OCI-LY7 (cell line): Measurements from ENCODE around the gene NPC2. TPM values are rescaled to one million over a fixed set of nuclear protein-coding genes. Genes with fewer than 3 reads are reported as not detected.

Experiments used
- BruUV-seq: library from RNA; stranded (reverse); fragments of 400-500 nt; replicated peaks from 2 replicates; lab custom pipeline; 2021; lab: Mats Ljungman, UMichigan
- CTCF ChIA-PET: fragments of 300-600 bp; sonication (Branson Sonifier 250); formaldehyde crosslinking; loops from one replicate; lab custom pipeline; 2022; ENCODE audit warnings: antibody characterized with exemption; ENCODE audit not compliant: unreplicated experiment; lab: Charles Lee
- POLR2A ChIA-PET: fragments of 300-600 bp; sonication (Branson Sonifier 250); formaldehyde crosslinking; loops from one replicate; lab custom pipeline; 2022; ENCODE audit warnings: antibody characterized with exemption; lab: Charles Lee
- DNase-seq: peaks from one replicate; pipeline ENCODE4 v3.0.0-alpha.2; 2015; ENCODE audit warnings: low spot score
- H2AFZ ChIP-seq: fragments of 200-600 bp; sonication (generic), shearing (Covaris generic); 2 replicates; pipeline ENCODE4 v1.6.1; 2014; ENCODE audit warnings: mild to moderate bottlenecking, antibody characterized with exemption, low read length, moderate library complexity
- H3K27ac ChIP-seq: fragments of 200-600 bp; sonication (generic); 2 replicates; pipeline ENCODE4 v1.5.1; 2014; ENCODE audit warnings: mixed run types, low read depth, mild to moderate bottlenecking, moderate library complexity, low read length, inconsistent platforms; ENCODE audit not compliant: poor library complexity, severe bottlenecking
- H3K36me3 ChIP-seq: fragments of 200-600 bp; sonication (generic); 2 replicates; pipeline ENCODE4 v1.6.1; 2014; ENCODE audit warnings: mild to moderate bottlenecking, antibody characterized with exemption, low read length, moderate library complexity, mixed read lengths; ENCODE audit not compliant: insufficient read depth
- H3K4me1 ChIP-seq: fragments of 200-600 bp; sonication (generic); 2 replicates; pipeline ENCODE4 v1.5.1; 2014; ENCODE audit warnings: mild to moderate bottlenecking, low read length; ENCODE audit not compliant: insufficient read depth, poor library complexity, severe bottlenecking
- H3K4me2 ChIP-seq: fragments of 200-600 bp; sonication (generic); 2 replicates; pipeline ENCODE4 v1.6.1; 2014; ENCODE audit warnings: mild to moderate bottlenecking, low read length
- H3K4me3 ChIP-seq: fragments of 200-600 bp; sonication (generic); 2 replicates; pipeline ENCODE4 v1.5.1; 2014; ENCODE audit warnings: mild to moderate bottlenecking, low read depth, low read length; ENCODE audit not compliant: poor library complexity, severe bottlenecking
- H3K79me2 ChIP-seq: fragments of 200-600 bp; sonication (generic); 2 replicates; pipeline ENCODE4 v1.6.1; 2016; ENCODE audit warnings: low read depth, mild to moderate bottlenecking, low read length, moderate library complexity, mixed read lengths; ENCODE audit not compliant: insufficient read depth
- H3K9me2 ChIP-seq: fragments of 200-600 bp; sonication (generic); 2 replicates; pipeline ENCODE4 v1.6.1; 2016; ENCODE audit warnings: mild to moderate bottlenecking, low read length, mixed read lengths; ENCODE audit not compliant: insufficient read depth
- H3K9me3 ChIP-seq: fragments of 200-600 bp; sonication (generic); 2 replicates; pipeline ENCODE4 v1.6.1; 2014; ENCODE audit warnings: mild to moderate bottlenecking, mixed run types, low read length, mixed read lengths
- H4K20me1 ChIP-seq: fragments of 200-600 bp; sonication (generic); 2 replicates; pipeline ENCODE4 v1.6.1; 2014; ENCODE audit warnings: mild to moderate bottlenecking, antibody characterized with exemption, low read length, moderate library complexity, mixed read lengths; ENCODE audit not compliant: insufficient read depth
- EZH2phosphoT487 ChIP-seq: fragments of 200-600 bp; sonication (generic); IDR thresholded peaks from 2 replicates; pipeline ENCODE4 v1.6.1; 2018; ENCODE audit warnings: low read depth, borderline replicate concordance, mild to moderate bottlenecking, mixed run types, antibody characterized with exemption, low read length, moderate library complexity, mixed read lengths
- intact Hi-C: fragments of 100-400 bp; cut with micrococcal nuclease; formaldehyde crosslinking; loops from one replicate; pipeline ENCODE4 v1.10.0; 2022; ENCODE audit not compliant: unreplicated experiment
- total RNA-seq, 2 experiments: library from RNA; depleted of rRNA in 1 of 2; stranded (reverse); fragments of >200 nt in 1 of 2; shearing (Covaris generic) in 1 of 2; gene quantifications; 2 replicates each; pipeline ENCODE4 v1.2.3, GENCODE V29; 2014 to 2022
- TF ChIP-seq, protein P1 (sequence below): fragments of 200-600 bp; sonication (generic); conservative IDR thresholded peaks from 2 replicates; pipeline ENCODE4 v1.5.1; 2014; ENCODE audit warnings: mild to moderate bottlenecking, antibody characterized with exemption, low read length, moderate library complexity, mixed read lengths

The NPC2 gene
- total RNA-seq, 2 experiments from 2014 or later: 37.8 to 80.8 TPM

DNA sequence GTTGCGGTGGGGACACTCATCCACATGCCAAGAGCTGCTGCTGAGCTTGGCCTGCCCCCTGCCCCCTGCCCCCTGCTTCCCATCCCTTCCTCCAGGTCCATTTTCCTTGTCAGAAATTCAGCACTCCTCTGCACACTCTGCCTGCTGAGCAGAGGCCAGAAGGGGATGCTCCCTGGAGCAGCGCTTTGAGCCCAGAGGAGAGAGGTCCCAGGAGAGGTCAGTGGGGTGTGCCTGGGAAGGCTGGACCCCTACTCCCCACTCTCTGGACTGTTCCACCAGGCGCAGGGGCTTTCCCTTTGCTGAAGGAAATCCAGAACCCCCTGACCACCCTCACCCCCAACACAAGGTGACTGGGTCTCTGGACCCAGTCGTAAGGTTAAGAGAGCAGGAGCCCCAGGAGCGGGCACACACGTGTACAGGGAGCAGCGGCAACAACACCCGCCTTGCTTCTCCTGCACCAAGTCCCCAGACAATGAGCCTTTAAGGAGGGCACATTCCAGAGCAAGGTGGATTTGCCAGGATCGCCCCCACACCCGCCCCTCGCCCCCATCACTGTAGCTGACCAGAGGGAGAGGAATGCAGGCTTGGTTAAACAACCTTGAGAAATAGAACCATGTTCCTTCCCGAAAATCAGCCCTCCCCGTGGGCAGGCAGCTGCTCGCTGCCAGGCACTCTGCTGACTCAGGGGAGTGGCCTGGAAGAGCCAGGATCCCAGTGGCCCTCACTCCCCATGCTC is 31.1 kb upstream of the NPC2 start:
- Histone ChIP-seq H3K4me3 (no peak overlapping the region), H3K27ac (no peak overlapping the region), H3K9me2 (no peaks in the 10 kb centered on the region), H3K4me2 (no peak overlapping the region), H3K4me1 (peaks cover 21% of the 10 kb centered on the region), H4K20me1 (no peaks in the 10 kb centered on the region), H3K36me3 (no peaks in the 10 kb centered on the region), H3K79me2 (no peaks in the 10 kb centered on the region), H3K9me3 (no peaks in the 10 kb centered on the region), H2AFZ (no peak overlapping the region)
- ChIA-PET CTCF (interaction anchor here (0.6 kb wide), 3 partner anchors 27 to 188 kb away, joined by 9 to 11 read pairs (median 9); no protein-coding TSS in a partner anchor), POLR2A (no interaction called here)
- BruUV-seq: no TSS peak
- intact Hi-C loops: no loop called here
- no peak for DNase-seq
- TF ChIP-seq, protein P1, sequence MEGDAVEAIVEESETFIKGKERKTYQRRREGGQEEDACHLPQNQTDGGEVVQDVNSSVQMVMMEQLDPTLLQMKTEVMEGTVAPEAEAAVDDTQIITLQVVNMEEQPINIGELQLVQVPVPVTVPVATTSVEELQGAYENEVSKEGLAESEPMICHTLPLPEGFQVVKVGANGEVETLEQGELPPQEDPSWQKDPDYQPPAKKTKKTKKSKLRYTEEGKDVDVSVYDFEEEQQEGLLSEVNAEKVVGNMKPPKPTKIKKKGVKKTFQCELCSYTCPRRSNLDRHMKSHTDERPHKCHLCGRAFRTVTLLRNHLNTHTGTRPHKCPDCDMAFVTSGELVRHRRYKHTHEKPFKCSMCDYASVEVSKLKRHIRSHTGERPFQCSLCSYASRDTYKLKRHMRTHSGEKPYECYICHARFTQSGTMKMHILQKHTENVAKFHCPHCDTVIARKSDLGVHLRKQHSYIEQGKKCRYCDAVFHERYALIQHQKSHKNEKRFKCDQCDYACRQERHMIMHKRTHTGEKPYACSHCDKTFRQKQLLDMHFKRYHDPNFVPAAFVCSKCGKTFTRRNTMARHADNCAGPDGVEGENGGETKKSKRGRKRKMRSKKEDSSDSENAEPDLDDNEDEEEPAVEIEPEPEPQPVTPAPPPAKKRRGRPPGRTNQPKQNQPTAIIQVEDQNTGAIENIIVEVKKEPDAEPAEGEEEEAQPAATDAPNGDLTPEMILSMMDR: no peak
- no peak for TF ChIP-seq EZH2phosphoT487

DNA sequence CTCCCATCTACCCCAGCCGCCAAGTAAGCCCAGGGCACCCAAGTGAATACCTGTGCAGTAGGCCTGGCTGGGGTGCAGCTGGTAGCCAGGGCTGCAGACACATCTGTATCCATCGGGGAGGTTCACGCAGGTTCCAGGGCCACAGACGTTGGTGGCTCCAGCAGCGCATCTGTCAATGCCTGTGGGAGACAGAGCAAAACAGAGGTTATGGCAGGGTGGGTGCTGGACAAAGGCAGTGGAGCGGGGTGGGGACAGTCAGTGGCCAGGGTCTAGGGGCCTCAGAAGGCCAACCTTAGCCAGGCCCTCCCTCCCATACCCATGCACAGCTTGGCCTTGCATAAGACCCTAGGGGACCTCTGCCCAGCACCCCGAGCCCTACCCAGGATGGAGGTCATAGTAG is 29.6 kb upstream of the NPC2 start:
- no peak overlapping the region for H3K4me2 ChIP-seq
- no peaks in the 10 kb centered on the region for H3K36me3 ChIP-seq
- DNase-seq: no peak
- H3K4me3 ChIP-seq: no peak overlapping the region
- H2AFZ ChIP-seq: no peak overlapping the region
- BruUV-seq: no TSS peak
- no peaks in the 10 kb centered on the region for H3K9me3 ChIP-seq
- H4K20me1 ChIP-seq: no peaks in the 10 kb centered on the region
- H3K27ac ChIP-seq: no peak overlapping the region
- intact Hi-C loops: no loop called here
- TF ChIP-seq EZH2phosphoT487: no peak
- TF ChIP-seq, protein P1: no peak
- no peaks in the 10 kb centered on the region for H3K9me2 ChIP-seq
- ChIA-PET POLR2A (no interaction called here), CTCF (interaction anchor here (0.6 kb wide), 1 partner anchor 21 kb away, joined by 3 read pairs; no protein-coding TSS in a partner anchor)
- peaks cover 21% of the 10 kb centered on the region for H3K4me1 ChIP-seq
- no peaks in the 10 kb centered on the region for H3K79me2 ChIP-seq

DNA sequence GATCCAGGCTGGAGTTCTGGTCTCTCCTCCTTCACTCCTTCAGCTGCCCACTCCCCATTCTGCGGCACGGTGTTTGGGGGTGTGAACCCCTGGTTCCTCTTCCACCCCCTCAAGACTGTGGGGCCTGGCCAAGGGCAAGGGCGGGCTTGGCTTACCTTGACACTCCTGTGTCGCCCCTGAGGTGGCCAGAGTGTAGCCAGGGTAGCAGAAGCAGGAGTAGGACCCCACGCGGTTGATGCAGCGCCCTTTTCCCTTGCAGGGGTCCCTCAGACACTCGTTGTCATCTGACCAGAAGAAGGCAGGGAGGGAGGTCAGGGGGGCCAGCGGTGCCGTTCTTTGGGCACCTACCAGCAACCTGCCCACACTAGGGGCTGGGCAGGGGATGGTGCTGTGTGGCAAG is 28.7 kb upstream of the NPC2 start:
- no peak for TF ChIP-seq EZH2phosphoT487
- TF ChIP-seq, protein P1: no peak
- POLR2A ChIA-PET: no interaction called here
- intact Hi-C loops: no loop called here
- H3K4me3 ChIP-seq: no peak overlapping the region
- no peaks in the 10 kb centered on the region for H4K20me1 ChIP-seq
- no peak overlapping the region for H3K4me2 ChIP-seq
- DNase-seq: no peak
- H3K36me3 ChIP-seq: no peaks in the 10 kb centered on the region
- H2AFZ ChIP-seq: no peak overlapping the region
- no TSS peak for BruUV-seq
- H3K79me2 ChIP-seq: no peaks in the 10 kb centered on the region
- H3K27ac ChIP-seq: no peak overlapping the region
- CTCF ChIA-PET: no interaction called here
- no peaks in the 10 kb centered on the region for H3K9me3 ChIP-seq
- no peaks in the 10 kb centered on the region for H3K9me2 ChIP-seq
- peaks cover 20% of the 10 kb centered on the region for H3K4me1 ChIP-seq
